SK-N-SH (cell line): ENCODE data around the gene RELN.

ENCODE experiments used
- FOSL2 ChIP-seq: IDR thresholded peaks from 2 replicates; pipeline ENCODE4 v1.4.0; 2012; ENCODE audit warnings: low read depth, mild to moderate bottlenecking, moderate library complexity, borderline replicate concordance
- FOXM1 ChIP-seq: IDR thresholded peaks from 2 replicates; pipeline ENCODE4 v1.4.0; 2012; ENCODE audit warnings: low read depth, mild to moderate bottlenecking

DNA sequence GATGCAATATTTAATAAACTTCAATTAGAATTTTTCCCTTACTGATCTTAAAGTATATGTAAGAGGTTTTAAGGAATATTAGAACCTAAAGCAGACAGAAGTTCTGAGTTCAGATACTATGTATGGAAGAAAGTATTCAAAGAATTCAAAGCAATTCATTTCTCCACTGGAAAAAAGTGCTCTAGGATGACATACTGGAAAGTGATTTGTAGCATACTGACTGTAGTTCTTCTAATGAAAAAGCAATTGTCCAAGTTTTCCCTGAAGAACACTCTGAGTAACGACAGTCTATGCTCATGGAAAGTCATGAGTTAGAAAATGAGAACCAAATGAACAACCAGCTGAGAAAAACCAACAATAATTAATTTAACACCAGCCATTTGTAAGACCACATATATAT lies 362.7 kb downstream of the RELN start:
- TF ChIP-seq FOSL2 (no peak), FOXM1 (no peak)
